ENCODE data around the gene DLL1.

DLL1 gene

GRCh38 chr6:170293341-170294231 is 2.7 kb upstream of the DLL1 start:
- TF ChIP-seq CTCF (IDR thresholded peaks at IDR 0.05; ENCODE audit: unreplicated experiment in 3 of 3): no peak
- peaks cover 81% of the 10 kb centered on the region for H3K27me3 Mint-ChIP-seq (ENCODE audit: low read depth)
- no peaks in the 10 kb centered on the region for H3K36me3 Mint-ChIP-seq (ENCODE audit: low read depth)
- peaks cover 52% of the 10 kb centered on the region for H3K4me1 Mint-ChIP-seq
- no peak overlapping the region for H3K27ac Mint-ChIP-seq
- peak overlapping the region; percentile 80 to 93 (median 91) for H3K4me3 Mint-ChIP-seq
- H3K9me3 Mint-ChIP-seq: no peaks in the 10 kb centered on the region

DNA sequence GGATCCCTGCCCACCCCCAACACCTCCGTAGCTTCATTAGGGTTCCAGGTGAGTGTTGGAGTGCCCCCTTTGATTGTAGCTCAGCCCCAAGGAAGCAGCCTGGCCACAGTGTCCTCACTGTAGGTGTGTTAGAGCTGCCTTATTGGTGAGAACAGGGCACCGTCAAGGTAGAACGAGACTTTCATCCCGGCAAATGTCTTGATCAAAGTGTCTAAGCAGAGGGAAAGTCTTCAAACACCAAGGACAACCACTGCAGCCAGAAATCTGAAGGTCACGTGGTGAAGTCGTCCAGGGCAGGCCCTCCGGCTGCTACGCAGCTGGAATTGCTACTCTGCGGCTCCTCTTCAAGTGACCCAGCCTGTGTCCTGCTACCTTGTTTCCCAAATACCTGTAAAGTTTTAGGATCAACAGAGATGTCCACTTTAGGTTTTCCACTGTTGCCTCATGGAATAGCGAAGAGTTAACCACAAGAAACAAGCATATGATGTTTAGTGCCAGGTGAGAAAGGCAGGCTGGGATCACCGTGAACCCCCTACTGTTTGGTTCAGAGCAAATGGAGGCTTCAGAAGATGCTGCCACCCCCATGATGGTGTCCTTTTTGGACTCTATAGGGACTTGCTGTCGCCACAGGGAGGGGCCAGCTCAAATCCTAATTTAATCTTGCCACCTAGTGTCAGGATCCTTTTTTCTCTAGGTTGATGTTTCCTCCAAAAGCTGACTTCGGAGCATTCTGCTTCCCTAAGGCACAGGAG is 1.7 kb upstream of the DLL1 start:
- peak in 2 of 3 experiments; percentile 9 to 31 for TF ChIP-seq CTCF (IDR thresholded peaks at IDR 0.05; ENCODE audit: unreplicated experiment in 3 of 3)
- no peaks in the 10 kb centered on the region for H3K9me3 Mint-ChIP-seq
- no peak overlapping the region for H3K27ac Mint-ChIP-seq
- peak overlapping the region; percentile 80 to 93 (median 91) for H3K4me3 Mint-ChIP-seq
- no peaks in the 10 kb centered on the region for H3K36me3 Mint-ChIP-seq (ENCODE audit: low read depth)
- H3K4me1 Mint-ChIP-seq: peaks cover 56% of the 10 kb centered on the region
- peaks cover 81% of the 10 kb centered on the region for H3K27me3 Mint-ChIP-seq (ENCODE audit: low read depth)

DNA sequence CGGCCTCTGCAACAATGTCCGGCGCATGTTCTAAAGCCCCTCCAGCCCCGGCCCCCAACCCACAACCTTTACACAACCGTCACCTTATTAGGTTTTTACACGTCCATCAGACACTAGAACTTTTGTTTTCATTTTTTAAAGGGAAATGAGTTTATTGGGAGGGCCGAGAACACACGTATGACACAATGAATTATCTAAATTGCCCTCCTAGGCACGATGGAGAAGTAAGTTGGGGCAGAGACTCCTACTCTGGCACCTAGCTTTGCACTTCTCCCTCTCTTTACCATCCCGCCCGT is 1.2 kb upstream of the DLL1 start:
- no peaks in the 10 kb centered on the region for H3K9me3 Mint-ChIP-seq

GRCh38 chr6:170291271-170292110 is 613 bp upstream of the DLL1 start:
- Mint-ChIP-seq H3K4me3 (peak overlapping the region; percentile 91 to 94 (median 92)), H3K27me3 (ENCODE audit: low read depth) (peaks cover 82% of the 10 kb centered on the region), H3K36me3 (ENCODE audit: low read depth) (no peaks in the 10 kb centered on the region), H3K4me1 (peaks cover 63% of the 10 kb centered on the region), H3K27ac (peak overlapping the region in 2 of 3 experiments; percentile 24 to 54), H3K9me3 (no peaks in the 10 kb centered on the region)
- TF ChIP-seq CTCF (IDR thresholded peaks at IDR 0.05; ENCODE audit: unreplicated experiment in 3 of 3): no peak

More for the DNA sequence above, 1.2 kb upstream of the DLL1 start:
- Mint-ChIP-seq H3K4me1 (peaks cover 57% of the 10 kb centered on the region), H3K4me3 (peak overlapping the region; percentile 80 to 93 (median 91)), H3K36me3 (ENCODE audit: low read depth) (no peaks in the 10 kb centered on the region), H3K27me3 (ENCODE audit: low read depth) (peaks cover 80% of the 10 kb centered on the region), H3K27ac (peak overlapping the region in 2 of 3 experiments; percentile 24 to 54)
- TF ChIP-seq CTCF (IDR thresholded peaks at IDR 0.05; ENCODE audit: unreplicated experiment in 3 of 3): no peak

- Mint-ChIP-seq H3K9me3 (no peaks in the 10 kb centered on the region), H3K36me3 (ENCODE audit: low read depth) (peaks cover 4% of the 10 kb centered on the region), H3K27ac (no peak overlapping the region), H3K4me3 (peak overlapping the region; percentile 92 to 94 (median 93)), H3K4me1 (peaks cover 74% of the 10 kb centered on the region), H3K27me3 (ENCODE audit: low read depth) (peaks cover 84% of the 10 kb centered on the region)
- TF ChIP-seq CTCF (IDR thresholded peaks at IDR 0.05; ENCODE audit: unreplicated experiment in 3 of 3): no peak
Observed at GRCh38 chr6:170289951-170290295, 955 bp downstream of the DLL1 start.
